HCT116 (cell line): Measurements from ENCODE around the gene TNFRSF8. TPM values are rescaled to one million over a fixed set of nuclear protein-coding genes. Genes with fewer than 3 reads are reported as not detected.

Source experiments
- ATAC-seq: fragments of 200-7000 bp; cut with Tn5 transposase; 2 replicates; pipeline ENCODE4 v1.9.1; 2020; ENCODE audit warnings: mild to moderate bottlenecking, moderate library complexity
- BruUV-seq: library from RNA; stranded (reverse); fragments of 400-500 nt; replicated peaks from 2 replicates; lab custom pipeline; 2021; lab: Mats Ljungman, UMichigan
- CTCF ChIA-PET: fragments of 300-600 bp; sonication (Branson Sonifier 250); formaldehyde crosslinking; loops from one replicate; lab custom pipeline; 2021; ENCODE audit warnings: antibody characterized with exemption; lab: Charles Lee
- POLR2A ChIA-PET: fragments of 300-600, 350-600 bp; sonication (Branson Sonifier 250); formaldehyde crosslinking; loops from one replicate; lab custom pipeline; 2021; ENCODE audit warnings: antibody characterized with exemption; lab: Charles Lee
- RAD21 ChIA-PET, 2 experiments: fragments of 300-600 bp; sonication (Branson Sonifier 250); formaldehyde crosslinking; loops; one replicate each; lab custom pipeline; 2023; ENCODE audit warnings: low total read pairs in 2 of 2; ENCODE audit not compliant: uncharacterized antibody in 2 of 2, unreplicated experiment in 2 of 2, low non-redundant PET in 1 of 2; lab: Charles Lee
- DNase-seq: peaks from one replicate; pipeline ENCODE4 v3.0.0-alpha.2; 2010; ENCODE audit warnings: low read depth, low spot score
- H2AFZ ChIP-seq: fragments of 200-600 bp; shearing (Covaris generic), sonication (generic); 2 replicates; pipeline ENCODE4 v1.6.1; 2017; ENCODE audit warnings: low read depth, mixed run types, mixed read lengths, antibody characterized with exemption, low read length; ENCODE audit not compliant: poor library complexity, severe bottlenecking
- H3K27ac ChIP-seq: 2 replicates; pipeline ENCODE4 v1.5.1; 2012; ENCODE audit warnings: low read depth, low read length
- H3K27me3 ChIP-seq: fragments of 200-600 bp; sonication (generic); 2 replicates; pipeline ENCODE4 v1.6.1; 2016; ENCODE audit warnings: mixed run types, low read length, mixed read lengths; ENCODE audit not compliant: insufficient read depth
- H3K36me3 ChIP-seq, 2 experiments: fragments of 200-500 bp in 1 of 2; fragments of 200-600 bp in 1 of 2; sonication (Bioruptor generic) in 1 of 2; sonication (generic) in 1 of 2; 2 replicates each; pipeline versions ENCODE4 v1.5.1 to v1.6.1; 2014 to 2016; ENCODE audit warnings: low read length in 2 of 2, inconsistent platforms in 1 of 2, mixed read lengths in 1 of 2, mixed run types in 1 of 2; ENCODE audit not compliant: insufficient read depth in 2 of 2, control insufficient read depth in 1 of 2
- H3K4me1 ChIP-seq, 2 experiments: fragments of 200-600 bp in 1 of 2; sonication (generic) in 1 of 2; 2 replicates each; pipeline versions ENCODE4 v1.5.1 to v1.6.1; 2012 to 2017; ENCODE audit warnings: low read length in 2 of 2, inconsistent platforms in 1 of 2, mild to moderate bottlenecking in 1 of 2, mixed read lengths in 1 of 2, mixed run types in 1 of 2, moderate library complexity in 1 of 2; ENCODE audit not compliant: insufficient read depth in 2 of 2, control insufficient read depth in 1 of 2
- H3K4me2 ChIP-seq: fragments of 200-600 bp; sonication (generic); 2 replicates; pipeline ENCODE4 v1.6.1; 2017; ENCODE audit warnings: mixed run types, low read length, mixed read lengths
- H3K4me3 ChIP-seq, 2 experiments: fragments of 200-600 bp in 1 of 2; sonication (generic) in 1 of 2; replicated peaks in 1 of 2; 2 replicates each; pipeline ENCODE4 v1.5.1; 2011 to 2016; ENCODE audit warnings: low read length in 2 of 2, control low read depth in 1 of 2, low read depth in 1 of 2, mild to moderate bottlenecking in 1 of 2, mixed read lengths in 1 of 2, mixed run types in 1 of 2
- H3K79me2 ChIP-seq: fragments of 200-600 bp; sonication (generic); 2 replicates; pipeline ENCODE4 v1.6.1; 2017; ENCODE audit warnings: mild to moderate bottlenecking, mixed run types, low read length, moderate library complexity, mixed read lengths; ENCODE audit not compliant: insufficient read depth
- H3K9ac ChIP-seq: fragments of 200-600 bp; sonication (generic); 2 replicates; pipeline ENCODE4 v1.6.1; 2016; ENCODE audit warnings: low read length, mixed read lengths
- H3K9me2 ChIP-seq: fragments of 200-600 bp; sonication (generic), shearing (Covaris generic); 2 replicates; pipeline ENCODE4 v1.6.1; 2017; ENCODE audit warnings: mixed run types, mild to moderate bottlenecking, moderate library complexity; ENCODE audit not compliant: insufficient read depth
- H3K9me3 ChIP-seq, 2 experiments: fragments of 200-500 bp in 1 of 2; fragments of 200-600 bp in 1 of 2; sonication (Bioruptor generic) in 1 of 2; sonication (generic) in 1 of 2; 2 replicates each; pipeline ENCODE4 v1.6.1; 2014 to 2017; ENCODE audit warnings: low read length in 2 of 2, mixed read lengths in 2 of 2, inconsistent platforms in 1 of 2, low read depth in 1 of 2, mild to moderate bottlenecking in 1 of 2, mixed run types in 1 of 2, moderate library complexity in 1 of 2; ENCODE audit not compliant: control insufficient read depth in 1 of 2, insufficient read depth in 1 of 2
- H4K20me1 ChIP-seq: fragments of 200-600 bp; sonication (generic), shearing (Covaris generic); 2 replicates; pipeline ENCODE4 v1.6.1; 2017; ENCODE audit warnings: mixed run types, mild to moderate bottlenecking, moderate library complexity; ENCODE audit not compliant: insufficient read depth
- CBX3 ChIP-seq: IDR thresholded peaks from 2 replicates; pipeline ENCODE4 v1.6.1; 2012; ENCODE audit warnings: low read depth
- EZH2 ChIP-seq: fragments of 200-600 bp; sonication (generic); IDR thresholded peaks from 2 replicates; pipeline ENCODE4 v1.6.1; 2017; ENCODE audit warnings: antibody characterized with exemption, mixed run types
- EZH2phosphoT487 ChIP-seq: fragments of 200-600 bp; IDR thresholded peaks from 2 replicates; pipeline ENCODE4 v1.6.1; 2018; ENCODE audit warnings: antibody characterized with exemption, borderline replicate concordance
- FOSL1 ChIP-seq: IDR thresholded peaks from 2 replicates; pipeline ENCODE4 v1.6.1; 2012; ENCODE audit warnings: low read depth
- JUND ChIP-seq: IDR thresholded peaks from 2 replicates; pipeline ENCODE4 v1.6.1; 2012
- POLR2AphosphoS5 ChIP-seq: IDR thresholded peaks from 2 replicates; pipeline ENCODE4 v1.6.1; 2011; ENCODE audit warnings: mild to moderate bottlenecking, low read depth, low read length, moderate library complexity
- SIN3A ChIP-seq: IDR thresholded peaks from 2 replicates; pipeline ENCODE4 v1.6.1; 2012; ENCODE audit warnings: low read depth
- ZNF274 ChIP-seq: fragments of 200-500 bp; sonication (Bioruptor generic); IDR thresholded peaks from 2 replicates; pipeline ENCODE4 v1.6.1; 2014; ENCODE audit warnings: mild to moderate bottlenecking, low read depth, low read length, inconsistent platforms
- intact Hi-C: fragments of 100-400 bp; cut with micrococcal nuclease; formaldehyde crosslinking; loops from 2 replicates; pipeline ENCODE4 v1.10.0; 2022
- total RNA-seq: library from RNA; stranded (reverse); gene quantifications from one replicate; pipeline ENCODE4 v1.2.1, GENCODE V29; 2021; ENCODE audit not compliant: unreplicated experiment
- TF ChIP-seq, protein P1 (sequence below), 3 experiments: fragments of 200-600 bp in 1 of 3; sonication (generic) in 1 of 3; IDR thresholded peaks in 2 of 3; conservative IDR thresholded peaks in 1 of 3; 2 replicates each; pipeline ENCODE4 v1.5.1; 2012 to 2017; ENCODE audit warnings: low read depth in 2 of 3, low read length in 2 of 3, antibody characterized with exemption in 1 of 3, borderline replicate concordance in 1 of 3, control low read depth in 1 of 3, mild to moderate bottlenecking in 1 of 3, mixed read lengths in 1 of 3, mixed run types in 1 of 3, moderate library complexity in 1 of 3; ENCODE audit not compliant: insufficient read depth in 1 of 3
- TF ChIP-seq, protein P2 (sequence below): IDR thresholded peaks from 2 replicates; pipeline ENCODE4 v1.6.1; 2011; ENCODE audit warnings: mild to moderate bottlenecking, low read length, moderate library complexity; ENCODE audit not compliant: insufficient replicate concordance; ENCODE audit errors: extremely low read depth
- TF ChIP-seq, protein P3 (sequence below): IDR thresholded peaks from 2 replicates; pipeline ENCODE4 v1.6.1; 2012; ENCODE audit warnings: low read depth

The TNFRSF8 gene
- total RNA-seq, 1 experiment from 2014 or later: 0.17 TPM

DNA sequence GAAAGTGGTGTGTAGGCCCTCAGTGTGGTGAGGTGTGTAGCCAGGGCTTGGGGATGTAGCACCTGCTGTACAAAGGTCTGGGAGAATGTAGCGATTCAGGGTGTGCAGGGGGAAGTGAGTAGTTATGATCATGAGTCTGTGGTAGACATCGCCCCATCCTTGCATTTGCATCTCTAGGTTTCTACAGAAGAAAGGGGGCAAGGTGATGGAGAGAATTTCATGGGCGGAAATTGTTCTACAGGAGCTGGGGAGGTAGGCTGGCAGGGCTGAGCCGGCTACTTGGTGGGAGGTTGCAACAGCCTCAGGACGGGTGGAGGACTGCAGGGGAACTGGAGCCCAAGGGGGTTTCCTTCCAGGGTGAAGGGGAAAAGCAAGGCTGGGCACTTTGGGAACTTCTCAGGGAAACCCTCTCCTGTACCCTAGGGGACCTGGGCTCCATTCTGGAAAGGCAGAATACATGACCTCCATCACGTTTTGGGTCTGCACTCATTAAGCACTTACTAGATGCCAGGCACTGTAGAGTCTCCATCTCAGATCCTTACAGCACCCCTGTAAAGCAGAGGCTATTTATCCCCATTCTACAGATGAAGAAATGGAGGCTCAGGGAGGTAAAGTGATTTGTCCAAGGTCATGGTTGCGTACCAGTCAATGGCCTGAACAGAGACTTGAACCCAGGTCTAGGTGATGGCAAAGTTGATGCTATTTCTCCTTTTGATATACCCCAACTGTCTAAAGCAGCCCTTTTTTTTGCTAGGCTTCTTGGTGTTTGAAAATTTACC, 89.2 kb downstream of the TNFRSF8 start:
- no peaks in the 10 kb centered on the region for H3K27me3 ChIP-seq
- H3K4me2 ChIP-seq: no peak overlapping the region
- RAD21 ChIA-PET: no interaction called here
- TF ChIP-seq, protein P1, sequence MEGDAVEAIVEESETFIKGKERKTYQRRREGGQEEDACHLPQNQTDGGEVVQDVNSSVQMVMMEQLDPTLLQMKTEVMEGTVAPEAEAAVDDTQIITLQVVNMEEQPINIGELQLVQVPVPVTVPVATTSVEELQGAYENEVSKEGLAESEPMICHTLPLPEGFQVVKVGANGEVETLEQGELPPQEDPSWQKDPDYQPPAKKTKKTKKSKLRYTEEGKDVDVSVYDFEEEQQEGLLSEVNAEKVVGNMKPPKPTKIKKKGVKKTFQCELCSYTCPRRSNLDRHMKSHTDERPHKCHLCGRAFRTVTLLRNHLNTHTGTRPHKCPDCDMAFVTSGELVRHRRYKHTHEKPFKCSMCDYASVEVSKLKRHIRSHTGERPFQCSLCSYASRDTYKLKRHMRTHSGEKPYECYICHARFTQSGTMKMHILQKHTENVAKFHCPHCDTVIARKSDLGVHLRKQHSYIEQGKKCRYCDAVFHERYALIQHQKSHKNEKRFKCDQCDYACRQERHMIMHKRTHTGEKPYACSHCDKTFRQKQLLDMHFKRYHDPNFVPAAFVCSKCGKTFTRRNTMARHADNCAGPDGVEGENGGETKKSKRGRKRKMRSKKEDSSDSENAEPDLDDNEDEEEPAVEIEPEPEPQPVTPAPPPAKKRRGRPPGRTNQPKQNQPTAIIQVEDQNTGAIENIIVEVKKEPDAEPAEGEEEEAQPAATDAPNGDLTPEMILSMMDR (IDR thresholded peaks at IDR 0.05 in 2 of 3, conservative IDR thresholded peaks at IDR 0.05 in 1 of 3; ENCODE audit: borderline replicate concordance in 1 of 3, insufficient read depth in 1 of 3, low read depth in 2 of 3, low read length in 2 of 3): no peak
- TF ChIP-seq, protein P2, sequence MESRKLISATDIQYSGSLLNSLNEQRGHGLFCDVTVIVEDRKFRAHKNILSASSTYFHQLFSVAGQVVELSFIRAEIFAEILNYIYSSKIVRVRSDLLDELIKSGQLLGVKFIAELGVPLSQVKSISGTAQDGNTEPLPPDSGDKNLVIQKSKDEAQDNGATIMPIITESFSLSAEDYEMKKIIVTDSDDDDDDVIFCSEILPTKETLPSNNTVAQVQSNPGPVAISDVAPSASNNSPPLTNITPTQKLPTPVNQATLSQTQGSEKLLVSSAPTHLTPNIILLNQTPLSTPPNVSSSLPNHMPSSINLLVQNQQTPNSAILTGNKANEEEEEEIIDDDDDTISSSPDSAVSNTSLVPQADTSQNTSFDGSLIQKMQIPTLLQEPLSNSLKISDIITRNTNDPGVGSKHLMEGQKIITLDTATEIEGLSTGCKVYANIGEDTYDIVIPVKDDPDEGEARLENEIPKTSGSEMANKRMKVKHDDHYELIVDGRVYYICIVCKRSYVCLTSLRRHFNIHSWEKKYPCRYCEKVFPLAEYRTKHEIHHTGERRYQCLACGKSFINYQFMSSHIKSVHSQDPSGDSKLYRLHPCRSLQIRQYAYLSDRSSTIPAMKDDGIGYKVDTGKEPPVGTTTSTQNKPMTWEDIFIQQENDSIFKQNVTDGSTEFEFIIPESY: no peak
- TF ChIP-seq JUND: no peak
- TF ChIP-seq POLR2AphosphoS5: no peak
- no peak for TF ChIP-seq ZNF274
- no peak for TF ChIP-seq EZH2phosphoT487
- no peak for TF ChIP-seq CBX3
- no peak for TF ChIP-seq FOSL1
- no peak for TF ChIP-seq SIN3A
- no peak for TF ChIP-seq EZH2
- TF ChIP-seq, protein P3, sequence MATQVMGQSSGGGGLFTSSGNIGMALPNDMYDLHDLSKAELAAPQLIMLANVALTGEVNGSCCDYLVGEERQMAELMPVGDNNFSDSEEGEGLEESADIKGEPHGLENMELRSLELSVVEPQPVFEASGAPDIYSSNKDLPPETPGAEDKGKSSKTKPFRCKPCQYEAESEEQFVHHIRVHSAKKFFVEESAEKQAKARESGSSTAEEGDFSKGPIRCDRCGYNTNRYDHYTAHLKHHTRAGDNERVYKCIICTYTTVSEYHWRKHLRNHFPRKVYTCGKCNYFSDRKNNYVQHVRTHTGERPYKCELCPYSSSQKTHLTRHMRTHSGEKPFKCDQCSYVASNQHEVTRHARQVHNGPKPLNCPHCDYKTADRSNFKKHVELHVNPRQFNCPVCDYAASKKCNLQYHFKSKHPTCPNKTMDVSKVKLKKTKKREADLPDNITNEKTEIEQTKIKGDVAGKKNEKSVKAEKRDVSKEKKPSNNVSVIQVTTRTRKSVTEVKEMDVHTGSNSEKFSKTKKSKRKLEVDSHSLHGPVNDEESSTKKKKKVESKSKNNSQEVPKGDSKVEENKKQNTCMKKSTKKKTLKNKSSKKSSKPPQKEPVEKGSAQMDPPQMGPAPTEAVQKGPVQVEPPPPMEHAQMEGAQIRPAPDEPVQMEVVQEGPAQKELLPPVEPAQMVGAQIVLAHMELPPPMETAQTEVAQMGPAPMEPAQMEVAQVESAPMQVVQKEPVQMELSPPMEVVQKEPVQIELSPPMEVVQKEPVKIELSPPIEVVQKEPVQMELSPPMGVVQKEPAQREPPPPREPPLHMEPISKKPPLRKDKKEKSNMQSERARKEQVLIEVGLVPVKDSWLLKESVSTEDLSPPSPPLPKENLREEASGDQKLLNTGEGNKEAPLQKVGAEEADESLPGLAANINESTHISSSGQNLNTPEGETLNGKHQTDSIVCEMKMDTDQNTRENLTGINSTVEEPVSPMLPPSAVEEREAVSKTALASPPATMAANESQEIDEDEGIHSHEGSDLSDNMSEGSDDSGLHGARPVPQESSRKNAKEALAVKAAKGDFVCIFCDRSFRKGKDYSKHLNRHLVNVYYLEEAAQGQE: no peak
- no peak overlapping the region for H3K4me3 ChIP-seq
- H3K9ac ChIP-seq: no peak overlapping the region
- H4K20me1 ChIP-seq: no peaks in the 10 kb centered on the region
- no peaks in the 10 kb centered on the region for H3K79me2 ChIP-seq
- POLR2A ChIA-PET: no interaction called here
- no peak overlapping the region for H3K27ac ChIP-seq
- H3K4me1 ChIP-seq: peaks cover 19 to 34% of the 10 kb centered on the region in 2 experiments; a peak in 3 of 4 replicates
- DNase-seq: no peak
- no peaks in the 10 kb centered on the region for H3K9me2 ChIP-seq
- intact Hi-C loops: no loop called here
- no peak for ATAC-seq
- H2AFZ ChIP-seq: no peak overlapping the region
- no peaks in the 10 kb centered on the region for H3K36me3 ChIP-seq
- CTCF ChIA-PET: no interaction called here
- H3K9me3 ChIP-seq: peaks cover 0 to 4% of the 10 kb centered on the region in 2 experiments; a peak in 1 of 4 replicates
- no TSS peak for BruUV-seq
